PFSK-1 (cell line): ENCODE data around the gene RS1.

Source experiments
- FOXP2 ChIP-seq: optimal IDR thresholded peaks from 2 replicates; pipeline ENCODE3; 2011; ENCODE audit warnings: borderline replicate concordance, control low read depth, inconsistent platforms; ENCODE audit not compliant: insufficient read depth; ENCODE audit errors: extremely low read length, extremely low read depth
- POLR2AphosphoS5 ChIP-seq: IDR thresholded peaks from 2 replicates; pipeline ENCODE4 v1.6.1; 2012; ENCODE audit warnings: low read depth, mild to moderate bottlenecking, control low read depth, low read length, moderate library complexity
- SIN3A ChIP-seq: IDR thresholded peaks from 2 replicates; pipeline ENCODE4 v1.6.1; 2012; ENCODE audit warnings: mild to moderate bottlenecking, low read length, moderate library complexity, borderline replicate concordance; ENCODE audit not compliant: insufficient read depth
- TAF1 ChIP-seq: IDR thresholded peaks from 2 replicates; pipeline ENCODE4 v1.6.1; 2012; ENCODE audit warnings: low read length, control low read depth, borderline replicate concordance; ENCODE audit not compliant: insufficient read depth
- TF ChIP-seq, protein P1 (sequence below), 2 experiments: IDR thresholded peaks; 2 replicates each; pipeline versions ENCODE4 v1.6.1 to v1.8.0; 2011 to 2012; ENCODE audit warnings: low read depth in 2 of 2, low read length in 2 of 2, control low read depth in 1 of 2, inconsistent platforms in 1 of 2, mild to moderate bottlenecking in 1 of 2, moderate library complexity in 1 of 2; ENCODE audit not compliant: insufficient read depth in 1 of 2

Gene RS1

DNA sequence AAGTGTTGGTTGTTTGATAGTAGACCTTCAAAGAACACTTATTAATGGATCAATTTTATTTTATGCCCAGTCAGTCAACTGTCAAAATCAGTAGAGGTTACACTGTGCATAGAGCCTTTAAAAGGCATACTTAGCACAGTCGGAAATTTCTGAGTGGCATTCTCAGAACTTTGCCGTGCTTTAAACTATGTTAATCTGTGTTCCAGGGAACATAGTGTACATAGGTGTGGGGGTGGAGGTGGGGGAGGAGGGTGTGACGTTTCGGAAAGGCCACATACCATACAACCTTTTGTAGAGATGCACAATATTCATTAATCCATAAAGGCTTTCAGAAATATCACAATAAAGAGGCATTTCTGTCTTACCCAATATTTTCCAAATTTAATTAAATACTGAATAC, 75.8 kb downstream of the RS1 start:
- no peak for TF ChIP-seq TAF1
- no peak for TF ChIP-seq FOXP2
- TF ChIP-seq POLR2AphosphoS5 = no peak
- no peak for TF ChIP-seq SIN3A
- TF ChIP-seq, protein P1, sequence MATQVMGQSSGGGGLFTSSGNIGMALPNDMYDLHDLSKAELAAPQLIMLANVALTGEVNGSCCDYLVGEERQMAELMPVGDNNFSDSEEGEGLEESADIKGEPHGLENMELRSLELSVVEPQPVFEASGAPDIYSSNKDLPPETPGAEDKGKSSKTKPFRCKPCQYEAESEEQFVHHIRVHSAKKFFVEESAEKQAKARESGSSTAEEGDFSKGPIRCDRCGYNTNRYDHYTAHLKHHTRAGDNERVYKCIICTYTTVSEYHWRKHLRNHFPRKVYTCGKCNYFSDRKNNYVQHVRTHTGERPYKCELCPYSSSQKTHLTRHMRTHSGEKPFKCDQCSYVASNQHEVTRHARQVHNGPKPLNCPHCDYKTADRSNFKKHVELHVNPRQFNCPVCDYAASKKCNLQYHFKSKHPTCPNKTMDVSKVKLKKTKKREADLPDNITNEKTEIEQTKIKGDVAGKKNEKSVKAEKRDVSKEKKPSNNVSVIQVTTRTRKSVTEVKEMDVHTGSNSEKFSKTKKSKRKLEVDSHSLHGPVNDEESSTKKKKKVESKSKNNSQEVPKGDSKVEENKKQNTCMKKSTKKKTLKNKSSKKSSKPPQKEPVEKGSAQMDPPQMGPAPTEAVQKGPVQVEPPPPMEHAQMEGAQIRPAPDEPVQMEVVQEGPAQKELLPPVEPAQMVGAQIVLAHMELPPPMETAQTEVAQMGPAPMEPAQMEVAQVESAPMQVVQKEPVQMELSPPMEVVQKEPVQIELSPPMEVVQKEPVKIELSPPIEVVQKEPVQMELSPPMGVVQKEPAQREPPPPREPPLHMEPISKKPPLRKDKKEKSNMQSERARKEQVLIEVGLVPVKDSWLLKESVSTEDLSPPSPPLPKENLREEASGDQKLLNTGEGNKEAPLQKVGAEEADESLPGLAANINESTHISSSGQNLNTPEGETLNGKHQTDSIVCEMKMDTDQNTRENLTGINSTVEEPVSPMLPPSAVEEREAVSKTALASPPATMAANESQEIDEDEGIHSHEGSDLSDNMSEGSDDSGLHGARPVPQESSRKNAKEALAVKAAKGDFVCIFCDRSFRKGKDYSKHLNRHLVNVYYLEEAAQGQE (IDR thresholded peaks at IDR 0.05; ENCODE audit: insufficient read depth in 1 of 2, low read depth in 2 of 2, low read length in 2 of 2) = no peak

DNA sequence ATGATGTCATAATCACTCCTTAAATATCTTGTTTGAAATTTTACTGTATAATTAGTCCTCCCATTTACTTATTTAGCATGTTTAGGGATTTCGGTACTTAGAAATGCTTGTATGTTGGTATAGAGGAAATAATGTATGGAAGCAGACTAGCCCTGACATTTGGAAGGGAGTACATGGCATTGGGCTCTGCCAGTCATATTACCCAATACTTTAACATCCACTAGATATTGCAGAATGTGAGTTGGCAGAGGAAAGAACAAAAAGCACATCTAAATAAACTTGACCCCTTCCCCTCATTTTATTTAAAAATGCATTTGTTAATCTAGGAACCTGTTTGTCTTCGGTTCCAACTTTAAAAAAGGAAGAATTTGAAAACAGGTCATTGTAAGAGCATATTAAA, 77.8 kb downstream of the RS1 start:
- TF ChIP-seq TAF1 (no peak), FOXP2 (no peak), POLR2AphosphoS5 (no peak), SIN3A (no peak)
- TF ChIP-seq, protein P1 (IDR thresholded peaks at IDR 0.05; ENCODE audit: insufficient read depth in 1 of 2, low read depth in 2 of 2, low read length in 2 of 2) = no peak

DNA sequence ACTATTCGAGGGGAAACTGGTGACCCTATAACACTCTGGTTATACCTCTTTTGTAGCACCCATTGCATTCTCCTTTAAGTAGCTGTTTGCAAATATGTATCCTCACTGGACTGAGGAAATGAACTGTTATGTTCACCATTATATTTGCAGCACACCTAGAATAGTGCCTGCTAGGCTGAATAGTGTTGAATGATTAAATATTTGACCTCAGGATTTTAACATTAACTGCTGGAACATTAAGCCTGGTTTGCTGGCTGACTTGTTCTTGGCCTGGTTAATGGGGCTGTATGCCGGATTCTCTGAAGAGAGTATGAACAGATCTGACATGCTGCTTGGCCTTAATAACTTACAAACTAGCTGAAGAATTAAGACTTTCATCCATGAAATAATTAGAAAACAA, 80.1 kb downstream of the RS1 start:
- TF ChIP-seq, protein P1 (IDR thresholded peaks at IDR 0.05; ENCODE audit: insufficient read depth in 1 of 2, low read depth in 2 of 2, low read length in 2 of 2) = no peak
- no peak for TF ChIP-seq TAF1
- TF ChIP-seq POLR2AphosphoS5 = no peak
- TF ChIP-seq SIN3A = no peak
- no peak for TF ChIP-seq FOXP2
